ENCODE results near the gene DUSP22. TPM values are rescaled to one million over a fixed set of nuclear protein-coding genes. Genes with fewer than 3 reads are reported as not detected.

DUSP22 gene
- total RNA-seq, 1 experiment from 2014 or later: 25.0 TPM

GRCh38 chr6:313917-314316 is 21.6 kb downstream of the DUSP22 start:
- peaks cover 4 to 33% (median 7%) of the 10 kb centered on the region in 3 experiments; a peak in 6 of 7 replicates for H3K36me3 Mint-ChIP-seq (ENCODE audit: insufficient read depth in 1 of 3, low read depth in 3 of 3)
- H2BK12ac ChIP-seq (ENCODE audit: insufficient read length, low read depth, low read length): no peak overlapping the region
- H2BK5ac ChIP-seq (ENCODE audit: insufficient read length, low read length): no peak overlapping the region
- DNase-seq: no peak
- H3K4me1 ChIP-seq (ENCODE audit: insufficient read depth, low read length): no peaks in the 10 kb centered on the region
- no peaks in the 10 kb centered on the region for H3K79me1 ChIP-seq (ENCODE audit: insufficient read depth, low read depth, low read length, poor library complexity, severe bottlenecking)
- no peaks in the 10 kb centered on the region for H3K79me2 ChIP-seq (ENCODE audit: insufficient read depth, low read length)
- no peak overlapping the region for H2AK5ac ChIP-seq (ENCODE audit: insufficient read length, low read length)
- H3K18ac ChIP-seq (ENCODE audit: insufficient read length, low read depth, low read length): no peak overlapping the region
- H3K9ac ChIP-seq (ENCODE audit: extremely low read depth, insufficient read length, low read length): no peak overlapping the region
- no peaks in the 10 kb centered on the region for H3K23me2 ChIP-seq (ENCODE audit: insufficient read length, low read depth, low read length, poor library complexity, severe bottlenecking)
- no peak overlapping the region for H3K14ac ChIP-seq (ENCODE audit: insufficient read depth, low read length)
- no peak for TF ChIP-seq CTCF (conservative IDR thresholded peaks at IDR 0.05)
- H3K4ac ChIP-seq (ENCODE audit: low read depth, low read length): no peak overlapping the region
- no peak overlapping the region for H3K27ac ChIP-seq (ENCODE audit: insufficient read length, low read depth, low read length)
- no CpG with 5 or more reads among the region's 10 CpGs for WGBS (ENCODE audit: extremely low coverage, insufficient read length, low lambda C conversion rate)
- peaks cover 13 to 16% of the 10 kb centered on the region in 2 experiments for H3K4me1 Mint-ChIP-seq
- H3K4me2 ChIP-seq (ENCODE audit: insufficient read depth, insufficient read length, low read length): no peak overlapping the region
- no peaks in the 10 kb centered on the region for H3K27me3 ChIP-seq (ENCODE audit: insufficient read depth, low read length)
- no peak overlapping the region for H3K56ac ChIP-seq (ENCODE audit: insufficient read length, low read depth, low read length)
- no peak overlapping the region for H4K8ac ChIP-seq (replicated peaks; ENCODE audit: insufficient read length, low read depth, low read length)
- no peak overlapping the region for H2BK15ac ChIP-seq (ENCODE audit: low read depth, low read length)
- peaks cover 59% of the 10 kb centered on the region for H3K9me3 ChIP-seq (ENCODE audit: control insufficient read depth, low read depth, low read length)
- H4K91ac ChIP-seq (ENCODE audit: insufficient read length, low read depth, low read length): no peak overlapping the region
- H3K23ac ChIP-seq (ENCODE audit: insufficient read length, low read depth, low read length): no peak overlapping the region
- no peak overlapping the region for H4K5ac ChIP-seq (ENCODE audit: insufficient read length, low read depth, low read length)
- H3K27ac Mint-ChIP-seq: peak overlapping the region in 2 of 3 experiments; percentile 8 to 33; a peak in 1 of 7 replicates
- peaks cover 67 to 77% of the 10 kb centered on the region in 2 experiments for H3K9me3 Mint-ChIP-seq
- no peaks in the 10 kb centered on the region for H3K27me3 Mint-ChIP-seq (ENCODE audit: low read depth)
- H3K4me3 Mint-ChIP-seq: no peak overlapping the region
- no peak overlapping the region for H2BK120ac ChIP-seq (ENCODE audit: low read depth, low read length, poor library complexity, severe bottlenecking)
- no peak overlapping the region for H2AFZ ChIP-seq (ENCODE audit: low read length)
- H3T11ph ChIP-seq (ENCODE audit: low read length): no peak overlapping the region
- H2BK20ac ChIP-seq (ENCODE audit: low read depth, low read length, poor library complexity, severe bottlenecking): no peak overlapping the region
- H4K20me1 ChIP-seq (ENCODE audit: control insufficient read depth, insufficient read depth, insufficient read length): no peaks in the 10 kb centered on the region

Measured in H9 (cell line).